Thoracic aorta (tissue), 2 donors: ENCODE measurements around the gene ZNF639. TPM values are rescaled to one million over a fixed set of nuclear protein-coding genes. Genes with fewer than 3 reads are reported as not detected.

Experiments
- ATAC-seq: fragments of 150-250 bp; one replicate; pipeline ENCODE4 v1.8.0; 2017; ENCODE audit warnings: low read depth; ENCODE audit not compliant: insufficient number of reproducible peaks, low FRiP score
- DNase-seq: peaks from one replicate; pipeline ENCODE4 v3.0.0-alpha.2; 2020; ENCODE audit warnings: low spot score
- H3K27ac ChIP-seq, 2 donors: fragments of 200-600 bp; sonication (generic); 1 replicate in 1 of 2; 2 replicates in 1 of 2; pipeline ENCODE4 v1.5.1; 2016; ENCODE audit warnings: mild to moderate bottlenecking in 2 of 2, moderate library complexity in 2 of 2
- H3K27me3 ChIP-seq: fragments of 200-600 bp; sonication (generic); replicated peaks from 2 replicates; pipeline ENCODE4 v1.6.0; 2016; ENCODE audit warnings: mild to moderate bottlenecking; ENCODE audit not compliant: insufficient read depth
- H3K36me3 ChIP-seq: fragments of 200-600 bp; sonication (generic); one replicate; pipeline ENCODE4 v1.5.1; 2016
- H3K4me1 ChIP-seq, 2 donors: fragments of 200-600 bp; sonication (generic); 1 replicate in 1 of 2; 2 replicates in 1 of 2; pipeline versions ENCODE4 v1.5.1 to v1.6.0; 2016; ENCODE audit warnings: low read depth in 2 of 2, mild to moderate bottlenecking in 1 of 2; ENCODE audit not compliant: control insufficient read depth in 1 of 2
- H3K4me3 ChIP-seq: fragments of 200-600 bp; sonication (generic); 2 replicates; pipeline ENCODE4 v1.5.1; 2016; ENCODE audit warnings: mild to moderate bottlenecking
- H3K9me3 ChIP-seq: fragments of 200-600 bp; sonication (generic); 2 replicates; pipeline ENCODE4 v1.5.1; 2016
- total RNA-seq, 2 donors: library from RNA; depleted of rRNA; stranded (reverse); fragments of >200 nt; gene quantifications; one replicate each; pipeline versions ENCODE4 v1.1.0 to v1.2.3, GENCODE V29; 2016
- TF ChIP-seq, protein P1 (sequence below): fragments of 200-600 bp; sonication (generic); IDR thresholded peaks from one replicate; pipeline ENCODE4 v1.5.1; 2019; ENCODE audit warnings: antibody characterized with exemption

Gene ZNF639
- total RNA-seq, 2 donors from 2014 or later = 21.8 to 62.2 TPM

GRCh38 chr3:179278932-179279693 lies 43.7 kb upstream of the ZNF639 start:
- no peak for ATAC-seq

DNA sequence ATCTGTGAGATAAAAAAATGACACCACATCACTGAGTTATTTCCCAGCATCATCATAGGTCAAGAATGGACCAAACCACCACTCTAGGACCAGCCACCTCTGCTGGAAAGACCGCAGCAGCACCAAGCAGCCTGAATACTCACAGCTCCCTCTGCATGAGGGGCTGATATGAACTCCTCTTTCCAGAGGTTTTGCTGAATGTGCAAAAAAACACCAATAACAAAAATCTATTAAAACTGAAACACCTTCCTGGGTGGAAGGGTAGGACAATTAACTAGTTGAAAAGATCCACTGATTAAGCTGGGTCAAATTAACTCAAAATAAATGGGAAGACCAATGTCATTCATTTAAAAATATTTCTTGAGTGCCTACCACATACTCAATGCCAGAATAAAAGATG lies 43.0 kb upstream of the ZNF639 start:
- Histone ChIP-seq H3K36me3 (no peaks in the 10 kb centered on the region), H3K27me3 (no peaks in the 10 kb centered on the region), H3K9me3 (no peaks in the 10 kb centered on the region), H3K27ac (no peak overlapping the region), H3K4me1 (no peaks in the 10 kb centered on the region), H3K4me3 (no peak overlapping the region)
- ATAC-seq = no peak
- DNase-seq = no peak
- TF ChIP-seq, protein P1, sequence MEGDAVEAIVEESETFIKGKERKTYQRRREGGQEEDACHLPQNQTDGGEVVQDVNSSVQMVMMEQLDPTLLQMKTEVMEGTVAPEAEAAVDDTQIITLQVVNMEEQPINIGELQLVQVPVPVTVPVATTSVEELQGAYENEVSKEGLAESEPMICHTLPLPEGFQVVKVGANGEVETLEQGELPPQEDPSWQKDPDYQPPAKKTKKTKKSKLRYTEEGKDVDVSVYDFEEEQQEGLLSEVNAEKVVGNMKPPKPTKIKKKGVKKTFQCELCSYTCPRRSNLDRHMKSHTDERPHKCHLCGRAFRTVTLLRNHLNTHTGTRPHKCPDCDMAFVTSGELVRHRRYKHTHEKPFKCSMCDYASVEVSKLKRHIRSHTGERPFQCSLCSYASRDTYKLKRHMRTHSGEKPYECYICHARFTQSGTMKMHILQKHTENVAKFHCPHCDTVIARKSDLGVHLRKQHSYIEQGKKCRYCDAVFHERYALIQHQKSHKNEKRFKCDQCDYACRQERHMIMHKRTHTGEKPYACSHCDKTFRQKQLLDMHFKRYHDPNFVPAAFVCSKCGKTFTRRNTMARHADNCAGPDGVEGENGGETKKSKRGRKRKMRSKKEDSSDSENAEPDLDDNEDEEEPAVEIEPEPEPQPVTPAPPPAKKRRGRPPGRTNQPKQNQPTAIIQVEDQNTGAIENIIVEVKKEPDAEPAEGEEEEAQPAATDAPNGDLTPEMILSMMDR = no peak

More at GRCh38 chr3:179278932-179279693, 43.7 kb upstream of the ZNF639 start:
- Histone ChIP-seq H3K27ac (no peak overlapping the region), H3K36me3 (no peaks in the 10 kb centered on the region), H3K4me3 (no peak overlapping the region), H3K4me1 (no peaks in the 10 kb centered on the region), H3K27me3 (no peaks in the 10 kb centered on the region), H3K9me3 (no peaks in the 10 kb centered on the region)
- DNase-seq = no peak
- TF ChIP-seq, protein P1 = no peak

GRCh38 chr3:179281825-179282224 lies 41.0 kb upstream of the ZNF639 start:
- ATAC-seq (no peak), DNase-seq (no peak)
- no peaks in the 10 kb centered on the region for H3K27me3 ChIP-seq
- TF ChIP-seq, protein P1 = no peak
- no peak overlapping the region for H3K27ac ChIP-seq
- no peaks in the 10 kb centered on the region for H3K36me3 ChIP-seq
- no peaks in the 10 kb centered on the region for H3K4me1 ChIP-seq
- H3K4me3 ChIP-seq = no peak overlapping the region
- H3K9me3 ChIP-seq = no peaks in the 10 kb centered on the region

DNA sequence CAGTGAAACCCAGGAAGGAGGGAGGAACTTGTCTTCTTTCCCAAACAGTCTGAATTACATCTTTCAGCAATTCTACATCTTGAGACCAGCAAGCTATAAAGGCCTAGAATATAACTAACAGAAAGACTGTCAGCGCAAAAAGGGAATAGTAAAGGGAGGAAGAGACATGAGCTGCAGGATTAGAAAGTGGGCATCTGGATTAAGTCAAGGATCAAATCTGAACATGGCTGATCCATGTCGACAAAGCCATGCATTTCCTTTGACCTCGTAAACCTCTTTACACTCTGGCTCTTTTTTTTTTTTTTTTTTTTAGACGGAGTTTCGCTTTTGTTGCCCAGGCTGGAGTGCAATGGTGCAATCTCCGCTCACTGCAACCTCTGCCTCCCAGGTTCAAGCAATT lies 36.5 kb upstream of the ZNF639 start:
- TF ChIP-seq, protein P1 = no peak
- H3K36me3 ChIP-seq = no peaks in the 10 kb centered on the region
- no peaks in the 10 kb centered on the region for H3K4me1 ChIP-seq
- no peak for ATAC-seq
- H3K4me3 ChIP-seq = no peak overlapping the region
- no peaks in the 10 kb centered on the region for H3K27me3 ChIP-seq
- no peak overlapping the region for H3K27ac ChIP-seq
- H3K9me3 ChIP-seq = no peaks in the 10 kb centered on the region
- no peak for DNase-seq

- H3K4me3 ChIP-seq = no peak overlapping the region
- no peak overlapping the region for H3K27ac ChIP-seq
- ATAC-seq = no peak
- no peaks in the 10 kb centered on the region for H3K36me3 ChIP-seq
- no peak for DNase-seq
- H3K9me3 ChIP-seq = no peaks in the 10 kb centered on the region
- TF ChIP-seq, protein P1 = no peak
- no peaks in the 10 kb centered on the region for H3K4me1 ChIP-seq
- H3K27me3 ChIP-seq = no peaks in the 10 kb centered on the region
These were observed 34.0 kb upstream of the ZNF639 start for GRCh38 chr3:179288845-179289244.
